GM18499 (cell line): ENCODE measurements around the gene IRF4.

ENCODE experiments used
- ATAC-seq: cut with Tn5 transposase; IDR thresholded peaks from one replicate; pipeline ENCODE4 v1.9.1; 2021; ENCODE audit warnings: moderate number of reproducible peaks; ENCODE audit not compliant: insufficient read depth, unreplicated experiment

IRF4 gene

GRCh38 chr6:452301-453067, 60.9 kb downstream of the IRF4 start:
- no peak for ATAC-seq

DNA sequence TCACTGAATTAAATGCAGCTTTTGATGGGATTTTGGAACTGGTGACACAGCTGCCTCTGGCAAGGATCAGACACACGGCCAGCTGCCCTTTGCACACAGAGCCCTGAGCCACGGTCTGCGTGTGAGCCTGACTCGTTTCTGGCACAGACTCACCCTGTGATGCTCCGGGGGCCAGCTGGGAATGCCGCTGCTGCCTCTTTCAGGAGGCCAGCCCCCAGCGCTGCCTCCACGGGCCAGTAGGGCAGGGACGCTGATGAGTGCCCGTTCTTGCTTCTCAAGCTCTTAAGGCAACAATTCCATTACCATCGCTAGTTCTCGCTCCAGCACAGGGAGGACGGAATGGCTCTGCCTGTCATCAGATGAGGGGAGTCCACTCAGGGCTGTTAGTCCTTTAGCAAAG, 61.6 kb downstream of the IRF4 start:
- ATAC-seq, result no peak

DNA sequence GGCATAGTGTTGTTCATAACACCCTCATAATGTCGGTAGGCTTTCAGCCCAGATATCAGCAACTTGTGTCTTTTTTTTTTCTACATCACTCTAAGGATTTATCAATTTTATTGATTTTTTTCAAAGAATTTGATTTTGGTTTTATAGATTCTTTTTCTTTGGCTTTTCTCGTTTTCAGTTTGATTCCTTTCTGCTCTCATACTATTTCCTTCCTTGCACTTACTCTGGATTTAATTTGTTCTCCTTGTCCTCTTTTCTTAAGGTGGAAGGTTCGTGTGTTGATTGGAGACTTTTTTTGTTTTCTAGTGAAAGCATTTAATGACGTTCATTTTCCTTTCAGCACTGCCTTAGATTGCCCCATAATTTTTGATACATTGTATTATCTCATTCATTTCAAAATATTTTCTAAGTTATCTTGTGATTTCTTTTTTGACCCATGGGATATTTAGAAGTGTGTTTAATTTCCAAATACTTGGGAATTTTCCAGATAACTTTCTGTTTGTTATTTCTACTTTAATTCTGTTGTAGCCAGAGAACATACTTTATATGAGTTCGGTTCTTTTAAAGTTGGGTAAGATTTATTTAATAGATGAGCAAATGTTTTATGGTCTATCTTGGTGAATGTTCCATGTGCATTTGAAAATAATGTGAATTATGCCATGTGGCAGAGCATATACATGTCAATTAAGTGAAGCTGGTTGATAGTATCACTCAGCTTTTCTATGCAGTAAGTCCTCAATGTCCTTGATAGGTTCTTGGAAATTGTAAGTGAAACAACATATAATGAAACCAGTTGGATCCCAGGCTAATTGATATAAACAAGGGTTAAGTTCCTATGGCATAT, 62.8 kb downstream of the IRF4 start:
- no peak for ATAC-seq

DNA sequence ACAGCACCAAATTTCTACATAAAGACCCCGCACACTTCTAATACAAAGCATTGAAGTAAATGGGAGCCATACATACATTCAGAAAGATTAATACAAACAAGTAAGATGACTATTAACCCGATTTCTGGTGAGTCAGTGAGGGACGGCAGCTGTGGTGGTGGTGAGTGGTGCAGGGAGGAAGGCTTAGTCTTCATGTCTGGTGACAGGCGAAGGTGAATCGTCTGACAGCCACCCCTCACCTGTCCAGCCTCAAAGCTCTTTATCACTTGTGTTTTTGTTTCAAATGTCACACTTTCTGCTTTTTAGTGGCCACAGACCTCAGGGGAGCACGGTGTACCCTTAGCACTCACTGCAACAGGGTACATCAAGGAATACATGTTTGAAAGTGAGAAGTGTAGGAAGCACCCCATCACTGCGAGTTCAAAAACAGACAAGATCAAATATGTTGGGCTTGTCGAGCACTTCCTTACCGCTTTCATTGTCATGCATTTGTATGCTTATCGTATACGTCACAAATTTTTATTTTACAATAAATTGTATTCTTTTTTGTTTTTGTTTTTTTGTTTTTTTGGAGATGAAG, 63.5 kb downstream of the IRF4 start:
- ATAC-seq, result no peak

- no peak for ATAC-seq
Observed at GRCh38 chr6:455835-456234, 64.3 kb downstream of the IRF4 start.

DNA sequence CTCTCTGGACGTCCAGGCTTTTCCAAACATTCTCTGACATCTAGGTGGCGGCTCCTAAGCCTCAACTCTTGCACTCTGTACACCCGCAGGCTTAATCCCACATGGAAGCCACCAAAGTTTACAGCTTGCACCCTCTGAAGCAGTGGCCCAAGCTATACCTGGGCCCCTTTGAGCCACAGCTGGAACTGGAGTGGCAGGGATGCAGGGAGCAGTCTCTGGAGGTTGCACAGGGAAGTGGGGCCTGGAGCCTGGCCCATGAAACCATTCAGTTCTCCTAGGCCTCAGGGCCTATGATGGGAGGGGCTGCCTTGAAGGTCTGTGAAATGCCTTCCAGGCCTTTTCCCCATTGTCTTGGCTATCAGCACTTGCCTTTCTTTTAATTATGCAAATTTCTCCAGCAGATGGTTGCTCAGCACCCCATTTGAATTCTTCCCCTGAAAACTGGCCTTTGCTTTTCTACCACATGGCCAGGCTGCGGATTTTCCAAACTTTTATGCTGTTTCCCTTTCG, 64.9 kb downstream of the IRF4 start:
- ATAC-seq, result no peak

DNA sequence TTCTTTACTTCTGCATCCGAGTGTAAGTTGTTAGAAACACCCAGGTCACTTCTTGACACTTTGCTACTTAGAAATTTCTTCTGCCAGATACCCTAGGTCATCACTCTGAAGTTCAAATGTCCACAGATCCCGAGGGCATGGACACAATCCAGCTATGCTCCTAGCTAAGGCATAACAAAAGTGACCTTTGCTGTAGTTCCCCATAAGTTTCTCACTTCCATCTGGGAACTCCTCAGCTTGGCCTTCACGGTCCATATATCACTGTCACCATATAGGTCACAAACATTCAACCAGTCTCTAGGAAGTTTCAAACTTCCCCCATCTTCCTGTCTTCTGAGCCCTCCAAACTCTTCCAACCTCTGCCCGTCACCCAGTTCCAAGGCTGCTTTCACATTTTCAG, 65.3 kb downstream of the IRF4 start:
- ATAC-seq, result no peak
